GM15510 (cell line): Measurements from ENCODE around the gene LTF.

Experiments used
- POLR2A ChIP-seq: IDR thresholded peaks from 3 replicates; pipeline ENCODE4 v1.6.1; 2011; ENCODE audit warnings: borderline replicate concordance; ENCODE audit not compliant: insufficient read length; ENCODE audit errors: extremely low read depth

LTF gene

DNA sequence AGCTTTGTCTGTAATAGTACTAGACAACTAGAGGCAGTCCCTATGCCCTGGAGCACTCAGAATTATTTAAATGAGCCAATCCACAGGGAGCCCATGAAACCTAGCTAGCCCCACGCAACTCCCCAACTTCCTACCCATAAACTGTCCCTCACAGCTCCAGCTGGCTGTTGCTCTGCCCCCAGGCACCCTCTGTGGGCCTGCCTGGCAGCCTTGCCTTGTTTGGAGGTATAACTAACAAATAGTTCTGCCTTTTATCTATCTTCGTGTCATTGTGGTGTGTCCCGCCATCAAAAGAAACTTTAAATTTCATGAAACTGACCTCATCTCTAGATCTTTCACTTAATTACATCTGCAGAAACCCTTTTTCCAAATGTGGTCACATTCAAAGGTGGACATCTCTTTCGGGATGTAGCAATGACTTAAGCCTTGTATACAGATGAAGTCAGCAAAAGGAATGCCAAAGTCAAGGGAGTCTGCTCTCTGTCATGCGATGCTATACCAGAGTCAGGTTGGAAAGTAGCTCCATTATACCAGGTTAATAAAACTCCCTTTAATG is 31.3 kb upstream of the LTF start:
- no peak for TF ChIP-seq POLR2A

DNA sequence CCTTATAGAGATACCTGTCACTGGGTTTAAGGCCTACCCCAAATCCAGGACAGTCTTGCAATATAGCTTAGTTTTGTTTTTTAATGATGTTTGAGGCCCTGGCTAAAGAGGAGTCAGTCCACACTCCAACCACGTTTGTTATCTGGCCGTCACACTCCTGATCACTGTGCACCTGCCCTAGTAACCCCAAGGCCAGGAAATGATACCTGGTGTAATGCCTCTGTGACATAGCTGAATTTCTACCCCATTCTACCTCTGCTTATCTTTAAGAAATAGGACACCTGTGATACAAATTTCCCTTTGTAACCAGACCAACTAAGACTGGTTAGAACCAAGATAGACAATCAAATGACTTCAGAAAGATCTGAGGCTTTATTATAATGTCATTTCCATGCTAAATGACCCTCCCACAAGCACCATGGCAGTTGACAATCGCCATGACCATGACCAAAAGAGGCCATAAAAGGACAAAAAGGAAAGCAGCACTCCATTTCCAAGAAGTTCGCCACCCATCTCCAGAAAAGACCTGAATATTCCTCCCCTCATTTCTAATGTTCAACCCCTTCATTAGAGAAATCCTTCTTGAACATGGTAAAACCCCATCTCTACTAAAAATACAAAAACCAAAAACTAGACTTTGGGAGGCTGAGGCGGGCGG is 28.3 kb upstream of the LTF start:
- TF ChIP-seq POLR2A, result no peak

DNA sequence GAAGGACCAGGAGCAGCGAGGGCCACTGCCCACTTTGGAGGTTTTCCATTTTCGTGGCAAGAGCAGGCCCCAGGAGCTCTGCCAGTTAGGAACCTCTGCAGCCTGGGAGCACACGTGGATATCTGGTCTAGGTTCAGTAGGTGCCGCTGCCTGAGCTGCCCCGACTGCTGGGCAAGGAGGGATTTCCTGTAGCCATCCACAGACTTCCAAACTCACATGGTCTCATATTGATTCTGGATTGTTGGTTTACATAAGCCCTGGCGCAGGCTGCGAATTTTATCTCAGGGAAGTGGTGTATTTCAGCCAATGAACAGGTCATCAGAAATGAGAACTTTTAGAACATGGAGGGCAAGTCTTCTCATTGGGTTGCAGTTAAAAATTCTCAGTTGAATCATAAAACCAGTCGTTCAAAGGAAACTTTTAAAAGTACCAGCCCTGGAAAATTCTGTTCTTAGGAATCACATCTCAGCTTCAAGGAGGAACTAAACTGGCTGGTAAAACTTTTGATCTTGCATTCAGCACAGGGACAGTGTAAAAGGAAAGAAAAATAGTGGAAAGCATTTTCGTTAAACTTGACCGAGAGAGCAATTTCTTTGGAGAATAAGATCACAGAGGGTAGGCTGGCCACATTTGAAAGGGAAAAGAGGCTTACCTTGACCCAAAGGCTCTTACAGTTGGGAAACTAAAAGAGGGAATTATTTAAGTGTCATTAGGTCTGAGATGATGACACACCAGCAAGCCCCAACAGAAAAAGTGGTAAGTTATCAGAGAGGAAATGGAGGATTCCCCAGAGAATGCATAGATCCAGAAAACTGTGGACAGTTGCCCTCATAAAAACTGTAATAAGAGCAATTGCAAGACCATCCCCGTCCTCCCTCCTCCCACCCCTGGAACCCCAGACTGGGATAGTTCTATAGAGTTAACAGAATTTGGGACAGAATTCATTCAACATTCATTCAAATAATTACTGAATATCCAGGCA is 26.7 kb upstream of the LTF start:
- TF ChIP-seq POLR2A, result no peak

DNA sequence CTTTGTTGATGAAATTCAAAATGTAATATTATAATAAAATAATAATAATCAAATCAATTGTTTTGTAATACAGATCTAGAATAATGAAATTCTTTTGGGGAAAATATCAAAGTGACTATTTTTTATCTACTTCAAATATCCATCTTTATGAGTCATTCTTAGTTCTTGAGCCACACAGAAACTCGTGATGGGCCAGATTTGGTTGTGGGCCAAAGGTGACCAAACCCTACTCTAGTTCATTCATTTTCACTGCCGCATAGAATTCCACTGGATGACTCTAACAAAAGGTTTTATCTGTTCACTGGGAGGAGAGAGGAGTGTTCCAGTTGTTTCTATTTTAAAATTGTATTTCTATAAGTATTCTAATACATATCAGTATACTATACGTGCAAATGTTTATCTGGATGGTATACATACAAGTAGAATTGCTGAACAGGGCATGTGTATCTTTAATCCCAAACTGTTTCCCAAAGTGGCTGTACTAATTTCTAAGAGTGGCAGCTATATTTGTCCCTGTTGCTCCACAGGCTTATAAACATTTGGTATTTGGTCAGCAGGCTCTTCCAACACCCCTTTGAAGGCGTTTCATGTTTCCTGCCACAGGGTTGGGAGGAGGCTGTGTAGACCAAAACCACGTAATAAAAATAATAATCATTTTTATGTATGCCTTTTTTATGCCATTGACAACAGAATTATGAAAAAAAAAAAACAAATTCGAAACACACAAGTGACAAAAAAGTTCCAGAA is 25.8 kb upstream of the LTF start:
- no peak for TF ChIP-seq POLR2A

DNA sequence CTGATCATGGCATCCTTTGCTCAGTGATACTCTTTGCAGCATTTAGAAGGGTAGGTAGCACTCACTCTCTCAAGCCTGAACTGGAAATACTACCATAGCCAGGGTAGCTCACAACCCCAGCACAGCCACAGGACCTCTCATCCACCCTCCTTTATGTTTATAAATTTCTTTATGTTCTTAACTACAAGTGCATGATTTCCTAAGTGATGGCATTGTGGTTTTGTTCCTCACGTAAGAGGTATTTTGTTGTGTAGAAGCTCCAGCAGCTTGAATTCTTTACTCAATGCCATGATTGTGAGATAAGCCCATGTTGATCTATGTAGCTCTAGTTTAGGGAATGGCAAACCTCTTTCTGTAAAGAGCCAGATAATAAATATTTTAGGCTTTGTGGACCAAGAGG is 25.2 kb upstream of the LTF start:
- TF ChIP-seq POLR2A, result no peak

DNA sequence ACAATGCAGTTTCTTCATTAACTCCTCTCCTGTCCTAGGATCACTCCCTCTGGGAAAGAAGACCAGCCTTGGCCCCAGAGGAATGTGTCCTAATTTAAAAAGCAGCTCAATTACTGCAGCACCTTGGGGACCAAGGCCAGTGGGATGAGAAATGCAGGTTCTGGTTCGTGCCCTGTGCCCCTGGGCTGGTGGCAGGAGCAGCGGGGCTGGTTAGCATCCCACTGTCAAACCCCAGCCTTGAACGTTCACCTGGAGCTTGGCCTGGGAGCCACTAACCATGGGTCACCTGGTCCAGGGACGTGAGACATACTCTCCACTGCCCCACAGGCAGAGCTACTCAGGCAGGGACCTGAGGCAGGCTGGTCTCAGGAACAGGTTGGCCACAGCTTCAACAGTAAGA is 24.7 kb upstream of the LTF start:
- no peak for TF ChIP-seq POLR2A

DNA sequence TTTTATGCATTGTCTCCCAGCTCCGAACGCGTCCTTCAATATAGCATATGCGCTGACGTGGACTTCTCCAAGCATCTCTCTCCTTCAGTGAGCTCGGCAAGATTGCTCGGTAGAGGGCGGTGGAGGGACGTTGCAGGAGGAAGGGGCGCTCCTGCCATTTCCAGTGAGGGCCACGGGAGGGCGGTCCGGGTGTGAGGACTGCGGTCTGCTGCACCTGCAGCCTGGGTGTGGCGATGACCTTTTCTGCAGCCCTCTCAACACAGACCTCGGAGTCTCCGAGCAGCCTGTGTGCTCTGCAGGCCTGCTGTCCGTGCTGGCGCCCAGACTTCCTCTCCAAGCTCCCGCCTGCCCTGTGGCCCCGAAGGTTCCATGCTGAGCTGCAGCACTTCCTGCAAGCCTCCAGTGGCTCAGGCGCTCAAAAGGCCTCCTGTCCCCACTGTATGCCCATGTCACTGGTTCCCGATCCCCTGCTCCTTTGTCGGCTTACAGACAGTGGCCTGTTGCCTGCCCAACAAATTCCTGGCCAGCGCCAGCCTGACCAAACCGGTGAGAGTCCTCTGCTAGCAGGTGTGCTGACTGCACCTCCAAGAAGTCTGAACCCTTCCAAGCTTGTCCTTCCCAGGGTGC is 24.1 kb upstream of the LTF start:
- TF ChIP-seq POLR2A, result no peak

DNA sequence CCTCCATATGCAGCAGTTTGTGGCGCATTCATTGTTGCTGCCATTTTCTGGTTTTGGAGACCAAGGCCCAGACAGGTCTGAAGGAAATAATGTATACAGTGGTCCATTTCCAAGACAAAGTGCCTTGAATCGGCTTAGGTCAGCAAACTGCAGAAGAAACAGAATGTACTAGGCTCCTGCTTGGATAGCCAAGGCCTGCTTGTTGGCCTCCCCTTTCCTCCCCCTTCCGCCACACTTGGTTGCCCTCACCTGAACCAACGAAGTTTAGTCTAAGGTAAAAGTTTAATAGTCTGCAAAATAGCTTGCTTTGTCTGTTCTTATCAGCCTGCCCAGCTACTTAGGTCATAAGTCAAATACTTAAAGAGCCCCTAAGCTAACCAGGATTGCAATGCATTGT is 21.1 kb upstream of the LTF start:
- no peak for TF ChIP-seq POLR2A

DNA sequence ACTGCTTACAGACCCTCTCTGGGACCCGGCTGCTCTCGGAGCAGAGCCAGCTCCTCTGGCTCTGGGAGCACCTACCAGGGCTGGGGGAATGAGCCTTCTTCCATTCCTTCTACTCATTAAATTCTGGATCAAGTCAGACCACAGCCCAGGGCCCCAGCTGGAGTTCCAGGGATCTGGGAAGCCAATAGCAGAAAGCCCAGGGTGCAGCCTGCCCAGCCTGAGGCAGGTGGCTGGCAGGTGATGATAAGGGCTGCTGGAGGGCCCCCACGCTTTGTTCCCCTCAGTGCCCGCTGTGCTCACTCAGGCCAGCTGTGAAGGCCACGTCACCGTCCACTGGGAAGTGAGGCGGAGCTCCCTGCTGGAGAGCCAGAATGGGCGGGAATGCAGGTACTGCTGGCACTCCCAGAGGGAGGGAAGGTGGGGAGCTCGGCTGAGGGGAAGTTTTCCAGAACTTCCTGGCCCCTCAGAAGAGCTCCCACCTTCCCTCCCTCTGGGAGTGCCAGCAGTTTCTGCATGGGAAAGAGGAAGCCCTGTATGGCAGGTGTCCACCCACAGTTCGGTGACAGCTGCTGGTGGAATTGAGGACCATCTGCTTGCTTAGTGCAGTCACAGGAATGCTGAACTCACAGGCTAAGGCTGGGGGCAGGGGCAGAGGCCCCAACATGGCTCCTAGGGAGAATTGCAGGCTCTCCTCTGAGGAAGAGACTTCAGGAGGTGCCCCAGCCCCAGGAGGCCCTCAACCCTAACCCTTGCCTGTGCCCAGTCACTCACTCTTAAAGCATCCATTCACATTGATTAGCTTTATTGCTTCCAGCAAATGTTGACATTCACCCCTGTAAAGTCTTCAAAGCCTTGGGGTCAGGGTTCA is 20.4 kb upstream of the LTF start:
- TF ChIP-seq POLR2A, result no peak

DNA sequence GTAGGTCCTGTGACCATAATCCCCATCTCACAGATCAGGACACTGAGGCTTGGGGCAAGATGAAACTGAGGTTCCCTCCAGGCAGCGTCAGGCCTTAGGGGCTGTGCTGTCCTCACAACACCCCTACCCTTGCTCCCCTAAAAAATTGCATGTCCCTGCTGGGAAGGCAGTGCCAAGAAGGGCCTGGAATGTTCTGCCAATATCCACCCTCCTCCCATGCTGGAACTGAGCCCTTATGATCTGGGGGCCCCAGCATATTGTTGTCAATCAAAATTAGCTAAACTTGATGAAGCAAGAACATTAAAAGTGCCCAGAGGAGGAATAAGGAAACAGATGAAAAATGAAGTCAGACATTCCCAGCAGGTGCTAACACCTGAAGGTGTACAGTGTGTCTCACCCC is 19.7 kb upstream of the LTF start:
- TF ChIP-seq POLR2A, result no peak

DNA sequence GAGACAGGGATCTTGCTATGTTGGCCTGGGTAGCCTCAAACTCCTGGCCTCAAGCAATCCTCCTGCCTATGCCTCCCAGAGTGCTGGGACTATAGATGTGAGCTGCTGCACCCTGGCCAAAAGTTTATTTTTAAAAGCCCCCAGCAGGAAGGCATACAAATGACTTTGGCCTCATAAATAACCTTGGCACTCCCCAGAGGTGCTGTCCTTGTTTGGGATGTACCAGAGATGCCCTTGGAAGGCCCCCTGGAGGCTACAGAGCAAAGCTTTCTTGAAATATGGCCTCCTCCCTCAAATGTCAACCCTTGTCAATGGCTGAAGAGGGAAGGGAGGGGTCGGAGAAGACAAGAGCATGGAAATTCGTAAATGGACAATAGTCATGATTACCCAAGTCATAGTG is 19.1 kb upstream of the LTF start:
- TF ChIP-seq POLR2A, result no peak

DNA sequence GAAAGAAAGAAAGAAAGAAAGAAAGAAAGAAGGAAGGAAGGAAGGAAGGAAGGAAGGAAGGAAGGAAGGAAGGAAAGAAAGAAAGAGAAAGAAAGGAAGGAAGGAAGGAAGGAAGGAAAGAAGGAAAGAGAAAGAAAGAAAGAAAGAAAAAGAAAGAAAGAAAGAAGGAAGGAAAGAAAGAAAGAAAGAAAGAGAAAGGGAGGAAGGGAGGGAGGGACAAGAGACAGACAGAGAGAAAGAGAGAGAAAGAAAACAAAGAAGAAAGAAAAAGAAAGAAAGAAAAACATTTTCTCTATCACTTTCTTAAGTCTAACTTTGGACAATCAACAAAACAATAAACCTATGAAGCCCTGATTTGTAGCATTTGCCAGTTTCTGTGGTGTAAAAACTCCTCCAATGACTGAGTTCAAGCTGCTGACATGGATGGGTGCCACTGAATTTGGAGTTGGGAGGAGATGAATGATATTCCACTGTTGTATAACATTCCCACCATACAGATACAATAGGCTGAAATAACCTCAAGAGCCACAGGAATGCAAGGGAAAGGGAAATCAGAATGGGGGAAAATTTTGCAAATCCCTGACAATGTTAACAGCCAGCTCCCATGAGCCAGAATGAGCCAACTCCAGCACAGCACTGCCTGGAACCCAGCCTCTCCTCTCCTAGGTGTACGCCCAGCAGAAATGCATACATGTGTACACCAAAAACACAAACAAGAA is 18.1 kb upstream of the LTF start:
- TF ChIP-seq POLR2A, result no peak

DNA sequence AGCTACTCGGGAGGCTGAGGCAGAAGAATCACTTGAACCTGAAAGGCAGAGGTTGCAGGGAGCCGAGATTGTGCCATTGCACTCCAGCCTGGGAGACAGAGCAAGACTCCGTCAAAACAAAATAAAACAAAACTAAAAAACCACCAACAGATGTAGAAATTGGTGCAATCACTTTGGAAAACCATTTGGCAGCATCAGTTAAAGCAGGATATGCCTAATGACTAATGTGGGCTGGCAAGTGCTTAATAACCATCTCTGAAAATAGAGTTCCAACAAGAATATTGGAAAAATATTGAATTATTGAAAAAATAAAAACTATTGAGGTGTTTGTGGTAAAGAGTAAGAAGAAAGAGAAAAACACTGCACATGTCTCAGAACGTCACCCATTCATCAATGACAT is 16.9 kb upstream of the LTF start:
- no peak for TF ChIP-seq POLR2A

DNA sequence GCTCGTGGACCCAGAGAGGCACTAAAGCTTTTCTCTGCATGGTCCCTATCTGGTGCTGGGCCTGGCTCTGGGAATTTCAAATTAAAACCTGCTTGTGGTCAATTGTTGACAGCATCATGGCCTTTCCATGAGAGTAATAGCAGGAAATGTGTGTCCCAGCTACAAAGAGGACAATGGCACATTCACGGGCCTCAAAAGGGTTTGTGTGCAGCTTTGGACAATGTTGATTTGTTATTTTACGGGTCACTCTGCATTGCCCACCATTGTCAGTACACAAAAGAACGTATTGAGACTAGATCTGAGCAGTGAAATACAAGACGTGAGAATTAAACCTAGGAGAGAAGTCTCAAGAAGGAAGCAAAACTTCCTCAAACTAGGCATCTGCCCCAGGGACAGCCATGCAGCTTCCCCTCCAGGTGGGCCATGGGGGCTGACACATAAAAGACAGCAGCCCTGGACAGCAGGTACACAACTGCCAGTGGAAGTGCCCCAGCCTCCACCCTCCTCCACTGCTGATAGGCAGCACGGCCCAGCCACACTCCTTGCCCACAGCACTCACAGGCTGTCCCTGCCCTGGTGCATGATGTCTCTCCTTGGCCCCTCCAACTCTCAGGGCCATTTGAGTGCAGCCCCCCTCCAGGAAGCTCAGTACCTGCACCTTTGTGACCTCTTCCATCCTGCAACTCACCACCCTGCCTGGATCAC is 15.9 kb upstream of the LTF start:
- no peak for TF ChIP-seq POLR2A
